ENCODE data around the gene SPRR1A.

The SPRR1A gene, protein sequence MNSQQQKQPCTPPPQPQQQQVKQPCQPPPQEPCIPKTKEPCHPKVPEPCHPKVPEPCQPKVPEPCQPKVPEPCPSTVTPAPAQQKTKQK

DNA sequence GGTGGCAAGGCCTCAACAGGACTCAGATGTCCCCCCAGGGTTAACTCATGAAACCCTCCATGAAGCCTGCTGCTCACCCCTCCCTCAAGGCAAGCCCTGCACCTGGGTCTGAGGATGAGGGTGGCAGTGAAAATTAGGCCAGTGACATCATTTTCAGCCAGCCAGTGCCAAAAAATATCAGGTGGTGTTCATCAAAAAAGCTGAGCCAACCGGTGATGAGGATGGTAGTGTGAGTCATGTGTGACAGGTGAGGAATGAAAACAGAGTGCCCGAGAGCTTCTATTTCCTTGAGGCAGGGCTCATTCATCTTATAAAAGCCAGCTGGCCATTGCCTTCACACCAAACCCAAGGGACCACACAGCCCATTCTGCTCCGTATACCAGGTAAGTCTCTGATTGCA is at the start of gene SPRR1A:
Gene SPRR1A (plus strand): TSS at position 339 of the 400 bp plus-strand sequence. CDS start 1,150 bp downstream, outside the sequence.
- Mint-ChIP-seq H3K9me3 (no peaks in the 10 kb centered on the region), H3K4me1 (no peaks in the 10 kb centered on the region), H3K36me3 (no peaks in the 10 kb centered on the region), H3K27me3 (peaks cover 52 to 56% of the 10 kb centered on the region in 2 donors), H3K4me3 (no peak within 1 kb of the TSS), H3K27ac (no peak within 1 kb of the TSS)
- DNase-seq (no peak), ATAC-seq (replicated peaks) (no peak)

DNA sequence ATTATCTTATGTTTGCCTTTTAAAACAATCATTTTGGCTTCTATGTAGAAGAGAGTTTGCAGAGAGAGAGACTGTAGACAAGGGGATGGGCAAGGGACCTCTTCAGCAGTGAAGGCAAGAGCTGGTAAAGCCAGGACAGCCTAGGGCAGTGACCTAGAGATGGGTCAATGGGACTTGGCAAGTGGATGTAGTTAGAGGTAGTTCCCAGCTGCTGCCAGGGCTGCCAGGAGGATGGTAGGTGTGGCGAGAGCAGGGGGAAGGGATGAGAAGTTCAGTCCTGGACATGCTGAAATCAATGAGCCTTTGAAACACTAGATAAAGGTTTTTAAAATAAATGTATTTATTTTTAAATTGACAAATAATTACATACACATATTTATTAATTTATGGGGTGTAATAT is 43.3 kb upstream of the SPRR1A start:
- no peaks in the 10 kb centered on the region for H3K36me3 Mint-ChIP-seq
- H3K4me1 Mint-ChIP-seq: no peaks in the 10 kb centered on the region
- H3K9me3 Mint-ChIP-seq: no peaks in the 10 kb centered on the region
- no peak overlapping the region for H3K4me3 Mint-ChIP-seq
- H3K27me3 Mint-ChIP-seq: peaks cover 11 to 19% of the 10 kb centered on the region in 2 donors
- no peak overlapping the region for H3K27ac Mint-ChIP-seq
- DNase-seq: no peak
- ATAC-seq (replicated peaks): no peak

DNA sequence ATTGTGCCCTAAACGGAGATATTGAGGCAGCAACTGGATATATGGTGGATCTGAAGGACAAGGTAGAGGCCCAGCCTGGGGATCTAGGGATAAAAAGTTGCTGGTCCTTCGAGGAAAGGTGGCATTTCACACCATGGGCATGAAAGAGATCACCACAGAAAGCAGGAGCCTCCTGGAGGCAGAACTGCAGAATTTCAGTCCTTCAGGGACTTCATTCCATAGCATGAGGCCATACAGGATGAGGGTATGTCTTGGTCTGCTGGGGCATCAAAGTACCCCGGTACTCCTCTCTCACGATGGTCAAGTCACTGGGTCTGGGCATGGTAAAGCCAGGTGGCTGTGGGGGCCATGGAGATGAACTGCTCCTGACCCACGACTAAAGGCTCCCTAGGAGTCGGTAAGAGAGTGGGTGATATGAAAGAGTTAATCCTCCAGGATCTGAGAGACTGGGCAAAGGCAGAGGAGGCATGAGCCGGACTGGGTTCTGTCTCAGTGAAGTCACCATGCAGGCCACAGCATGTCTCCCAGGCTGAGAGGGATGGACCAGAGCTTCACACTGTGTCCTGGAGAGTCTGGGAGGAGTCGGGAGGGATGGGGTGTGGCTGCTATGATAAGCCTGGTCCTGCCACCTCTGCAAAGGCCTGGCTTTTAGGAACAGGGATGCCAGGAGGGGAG is 42.7 kb upstream of the SPRR1A start:
- ATAC-seq (replicated peaks) (no peak), DNase-seq (no peak)
- Mint-ChIP-seq H3K4me3 (no peak overlapping the region), H3K36me3 (no peaks in the 10 kb centered on the region), H3K4me1 (no peaks in the 10 kb centered on the region), H3K27me3 (peaks cover 11 to 15% of the 10 kb centered on the region in 2 donors), H3K27ac (no peak overlapping the region), H3K9me3 (no peaks in the 10 kb centered on the region)

DNA sequence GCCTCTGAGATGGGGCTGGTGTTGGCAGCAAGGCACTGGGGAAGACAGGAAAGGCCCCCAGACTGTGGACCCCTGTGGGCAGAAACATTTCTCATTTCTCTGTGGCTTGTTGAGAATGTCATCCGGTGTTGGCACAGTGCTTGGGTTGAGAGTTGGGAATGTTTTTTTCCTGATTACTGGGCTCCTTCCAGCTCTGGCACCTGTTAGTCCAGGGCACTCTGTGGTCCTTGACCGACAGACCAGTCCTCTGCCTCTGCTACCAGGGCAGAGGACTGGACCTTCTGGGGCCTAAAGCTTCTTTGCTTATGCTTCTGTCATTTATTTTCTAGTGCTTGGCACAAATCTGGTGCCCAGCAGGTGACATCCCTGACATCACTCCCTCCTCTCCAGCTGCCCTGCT is 41.7 kb upstream of the SPRR1A start:
- H3K9me3 Mint-ChIP-seq: no peaks in the 10 kb centered on the region
- ATAC-seq (replicated peaks): no peak
- no peak for DNase-seq
- no peak overlapping the region for H3K4me3 Mint-ChIP-seq
- H3K27ac Mint-ChIP-seq: no peak overlapping the region
- H3K36me3 Mint-ChIP-seq: no peaks in the 10 kb centered on the region
- H3K4me1 Mint-ChIP-seq: no peaks in the 10 kb centered on the region
- peaks cover 18 to 19% of the 10 kb centered on the region in 2 donors for H3K27me3 Mint-ChIP-seq

DNA sequence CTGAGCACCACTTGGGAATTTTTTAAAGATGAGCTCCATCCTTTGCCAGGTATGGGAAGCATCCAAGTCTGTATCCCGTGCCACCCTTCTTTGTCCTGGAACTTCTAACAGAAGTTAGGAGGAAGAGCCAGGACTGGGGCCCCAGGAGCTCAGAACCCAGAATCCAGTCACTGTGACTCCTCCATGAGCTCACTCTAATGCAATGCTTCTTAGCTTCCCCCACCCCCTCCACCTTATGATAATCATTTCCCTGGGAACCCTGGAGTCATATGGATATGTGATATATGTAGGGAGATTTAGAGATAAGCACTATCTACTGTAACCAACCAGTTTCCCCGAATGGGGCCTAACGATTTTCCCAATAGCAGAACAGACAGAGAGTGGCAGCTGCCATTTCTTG is 37.6 kb upstream of the SPRR1A start:
- H3K9me3 Mint-ChIP-seq: no peaks in the 10 kb centered on the region
- no peaks in the 10 kb centered on the region for H3K36me3 Mint-ChIP-seq
- no peak for ATAC-seq (replicated peaks)
- H3K4me3 Mint-ChIP-seq: no peak overlapping the region
- H3K27me3 Mint-ChIP-seq: peaks cover 17 to 23% of the 10 kb centered on the region in 2 donors
- no peak for DNase-seq
- H3K4me1 Mint-ChIP-seq: no peaks in the 10 kb centered on the region
- H3K27ac Mint-ChIP-seq: no peak overlapping the region

DNA sequence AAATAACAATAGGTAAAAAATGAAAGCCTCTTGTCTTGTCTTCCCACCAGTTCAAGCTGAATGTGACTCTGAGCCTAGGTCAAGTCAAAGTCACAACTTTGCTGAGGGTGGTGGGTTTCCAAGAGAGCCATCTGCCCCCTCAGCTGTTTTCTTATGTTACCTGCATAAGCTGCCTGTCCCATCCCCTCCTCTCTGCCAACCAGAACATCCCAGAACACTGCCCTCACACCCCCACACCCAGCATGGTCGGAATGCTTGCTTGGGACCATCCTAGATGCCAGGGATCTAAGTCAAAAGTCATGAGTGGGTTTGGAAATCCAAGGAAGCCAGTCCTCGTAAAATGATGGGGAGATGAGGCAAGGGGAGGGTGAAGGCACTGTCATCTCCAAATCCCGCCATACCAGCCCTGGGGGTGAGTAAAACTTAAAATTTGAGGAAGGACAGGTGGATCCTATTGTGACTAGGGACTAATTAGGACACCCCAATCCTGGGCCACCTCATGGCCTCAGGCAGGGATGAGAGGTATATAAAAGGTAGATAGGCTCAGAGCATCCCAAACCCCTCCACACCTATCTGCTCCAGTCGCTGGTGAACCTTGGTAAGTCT is 37.1 kb upstream of the SPRR1A start, which contains the start of gene SPRR5:
Gene SPRR5 (plus strand): TSS at position 556 of the 606 bp plus-strand sequence. CDS start 1,349 bp downstream, outside the sequence.
- H3K4me1 Mint-ChIP-seq: no peaks in the 10 kb centered on the region
- H3K4me3 Mint-ChIP-seq: no peak within 1 kb of the TSS
- H3K9me3 Mint-ChIP-seq: no peaks in the 10 kb centered on the region
- H3K27me3 Mint-ChIP-seq: peaks cover 15 to 28% of the 10 kb centered on the region in 2 donors
- ATAC-seq (replicated peaks) (no peak), DNase-seq (no peak)
- H3K36me3 Mint-ChIP-seq: no peaks in the 10 kb centered on the region
- no peak within 1 kb of the TSS for H3K27ac Mint-ChIP-seq

DNA sequence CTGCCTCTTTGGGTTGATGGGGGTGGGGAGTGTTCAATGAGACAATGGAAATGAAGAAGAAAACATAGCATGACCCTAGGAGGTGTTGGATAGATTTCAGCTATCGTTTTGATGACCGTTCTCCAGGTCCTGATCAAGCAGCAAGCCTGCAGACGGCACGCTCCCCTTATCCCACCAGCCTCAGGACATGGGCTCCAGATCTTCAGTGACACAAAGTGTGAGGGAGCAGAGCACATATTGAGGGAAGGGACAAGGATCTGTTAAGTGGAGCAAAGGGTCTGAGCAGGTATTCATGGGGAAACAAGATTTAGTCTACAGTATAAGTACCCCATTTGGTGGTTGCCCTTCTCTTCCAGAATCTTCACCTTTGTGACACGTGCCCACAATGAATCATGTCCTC is 32.2 kb upstream of the SPRR1A start:
- H3K9me3 Mint-ChIP-seq: no peaks in the 10 kb centered on the region
- no peak overlapping the region for H3K4me3 Mint-ChIP-seq

DNA sequence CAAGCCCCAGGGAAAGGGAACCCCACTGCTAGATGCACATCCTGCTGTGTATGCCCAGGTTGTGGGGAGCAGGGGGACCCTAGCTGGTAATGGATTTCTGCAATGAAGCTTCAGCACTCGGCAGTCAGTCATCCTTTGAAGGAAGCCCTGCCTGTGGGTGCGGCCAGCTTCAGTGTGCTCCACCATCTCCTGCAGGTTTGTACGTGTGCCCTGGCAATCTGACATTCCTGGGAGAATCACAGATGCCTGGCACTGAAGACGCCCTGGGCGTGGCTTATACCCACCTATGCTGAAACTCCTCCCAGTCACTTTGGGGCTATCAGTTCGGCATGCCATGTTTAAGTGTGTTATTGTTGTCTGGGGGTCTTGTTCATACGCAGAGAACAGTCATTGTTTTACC is 30.1 kb upstream of the SPRR1A start:
- no peak for DNase-seq
- no peak overlapping the region for H3K4me3 Mint-ChIP-seq
- no peak for ATAC-seq (replicated peaks)
- peaks cover 10 to 27% of the 10 kb centered on the region in 2 donors for H3K27me3 Mint-ChIP-seq
- no peaks in the 10 kb centered on the region for H3K36me3 Mint-ChIP-seq
- H3K9me3 Mint-ChIP-seq: no peaks in the 10 kb centered on the region
- no peaks in the 10 kb centered on the region for H3K4me1 Mint-ChIP-seq
- H3K27ac Mint-ChIP-seq: no peak overlapping the region

More for the DNA sequence above, 32.2 kb upstream of the SPRR1A start:
- ATAC-seq (replicated peaks) (no peak), DNase-seq (no peak)
- H3K36me3 Mint-ChIP-seq: no peaks in the 10 kb centered on the region
- H3K4me1 Mint-ChIP-seq: no peaks in the 10 kb centered on the region
- H3K27ac Mint-ChIP-seq: no peak overlapping the region
- H3K27me3 Mint-ChIP-seq: peaks cover 18 to 32% of the 10 kb centered on the region in 2 donors

DNA sequence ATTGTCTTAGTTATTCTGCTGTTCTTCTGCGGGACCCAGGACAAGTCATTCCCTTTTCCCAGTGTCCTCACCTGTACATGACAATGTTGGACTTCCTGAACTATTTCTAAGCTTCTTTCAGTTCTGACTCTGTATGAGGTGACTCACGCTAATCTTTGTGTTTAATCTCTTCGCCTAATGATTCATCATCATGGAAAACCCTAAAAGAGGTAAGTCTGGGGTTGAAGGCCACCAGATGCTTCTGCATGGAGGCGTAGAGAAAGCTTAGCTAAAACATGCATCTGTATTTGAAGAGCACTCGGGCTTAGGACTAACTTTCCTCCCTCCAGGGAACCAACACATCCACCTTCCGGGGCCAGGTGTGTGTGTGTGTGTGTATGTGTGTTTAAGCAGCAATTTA is 29.4 kb upstream of the SPRR1A start:
- no peak for DNase-seq

DNA sequence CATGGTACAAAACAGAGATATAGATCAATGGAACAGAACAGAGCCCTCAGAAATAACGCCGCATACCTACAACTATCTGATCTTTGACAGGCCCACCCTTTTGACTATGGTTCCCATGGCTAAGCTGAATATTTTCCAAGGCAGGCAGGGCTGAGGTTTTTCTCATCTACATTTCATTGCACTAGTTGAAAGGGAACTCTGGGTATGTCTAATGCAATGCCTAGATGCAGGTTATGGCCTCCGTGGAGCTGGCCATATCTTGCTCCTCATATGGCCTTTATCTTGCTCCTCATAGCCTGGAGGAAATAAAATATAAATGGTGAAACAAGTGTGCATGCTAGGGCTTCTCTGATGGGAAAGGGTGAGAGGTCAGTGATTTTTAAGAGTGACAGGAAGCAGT is 26.3 kb upstream of the SPRR1A start:
- Mint-ChIP-seq H3K27ac (no peak overlapping the region), H3K36me3 (no peaks in the 10 kb centered on the region), H3K4me1 (peaks cover 8 to 10% of the 10 kb centered on the region in 2 donors), H3K9me3 (no peaks in the 10 kb centered on the region), H3K27me3 (peaks cover 17% of the 10 kb centered on the region in 2 donors), H3K4me3 (no peak overlapping the region)
- ATAC-seq (replicated peaks) (no peak), DNase-seq (no peak)

More for the DNA sequence above, 29.4 kb upstream of the SPRR1A start:
- Mint-ChIP-seq H3K4me1 (no peaks in the 10 kb centered on the region), H3K4me3 (no peak overlapping the region), H3K36me3 (no peaks in the 10 kb centered on the region), H3K27me3 (peaks cover 10 to 27% of the 10 kb centered on the region in 2 donors), H3K9me3 (no peaks in the 10 kb centered on the region), H3K27ac (no peak overlapping the region)
- no peak for ATAC-seq (replicated peaks)

DNA sequence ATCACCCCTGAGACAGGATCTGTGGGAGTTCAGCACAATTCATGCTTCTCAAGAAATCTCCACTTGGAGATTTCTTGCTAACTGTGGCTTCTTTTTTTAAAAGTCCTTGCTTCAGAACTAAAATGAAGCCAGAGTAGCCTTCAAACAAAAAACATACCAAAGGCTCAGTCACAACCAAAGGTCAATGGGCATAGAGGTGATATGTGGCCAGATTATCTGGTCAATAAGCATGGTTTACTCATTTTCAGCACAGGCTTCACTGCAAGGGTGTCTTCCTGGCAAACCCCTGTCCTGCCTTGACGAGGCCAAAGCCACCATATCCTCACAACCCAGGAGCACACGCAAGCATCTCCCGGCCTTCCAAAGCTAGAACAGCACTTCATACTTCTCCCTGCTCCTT is 24.6 kb upstream of the SPRR1A start:
- no peak for DNase-seq
- no peaks in the 10 kb centered on the region for H3K36me3 Mint-ChIP-seq
- H3K4me1 Mint-ChIP-seq: peaks cover 8 to 10% of the 10 kb centered on the region in 2 donors
- H3K27ac Mint-ChIP-seq: no peak overlapping the region
- no peak overlapping the region for H3K4me3 Mint-ChIP-seq
- peaks cover 17% of the 10 kb centered on the region in 2 donors for H3K27me3 Mint-ChIP-seq
- ATAC-seq (replicated peaks): no peak
- H3K9me3 Mint-ChIP-seq: no peaks in the 10 kb centered on the region

DNA sequence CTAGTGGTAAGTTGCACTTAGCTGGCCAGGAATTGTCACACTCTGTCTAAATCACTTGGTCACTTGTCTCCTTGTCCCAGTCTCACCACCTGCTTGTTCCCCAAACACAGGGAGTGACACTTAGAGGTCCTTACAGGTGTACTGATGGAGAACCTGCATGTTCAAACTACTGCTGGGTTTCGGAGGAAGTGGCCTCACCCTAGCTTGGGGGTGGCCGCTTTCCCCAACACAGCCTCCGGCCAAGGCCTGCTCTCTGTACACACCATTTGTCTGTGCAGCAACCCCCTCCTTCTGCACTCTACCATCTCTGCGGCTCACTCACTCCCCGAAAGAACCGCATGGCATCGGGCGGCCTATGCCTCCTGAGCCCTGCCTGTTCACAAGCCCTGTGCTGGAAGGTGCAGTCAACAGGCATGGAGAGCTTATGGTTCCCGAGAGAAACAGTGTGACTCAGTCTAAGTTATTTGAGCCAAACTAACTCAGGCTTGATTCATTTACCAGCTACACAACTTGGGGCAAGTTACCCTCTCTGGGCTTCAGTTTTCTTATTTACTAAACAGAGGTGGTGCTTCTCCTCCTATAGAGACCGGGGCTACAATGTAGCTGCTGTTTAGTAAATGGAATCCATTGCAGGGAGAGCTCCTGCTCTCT is 24.0 kb upstream of the SPRR1A start:
- Mint-ChIP-seq H3K4me1 (peaks cover 8 to 10% of the 10 kb centered on the region in 2 donors), H3K9me3 (no peaks in the 10 kb centered on the region), H3K36me3 (no peaks in the 10 kb centered on the region), H3K27ac (no peak overlapping the region), H3K27me3 (peaks cover 18 to 20% of the 10 kb centered on the region in 2 donors), H3K4me3 (no peak overlapping the region)
- ATAC-seq (replicated peaks) (no peak), DNase-seq (no peak)

DNA sequence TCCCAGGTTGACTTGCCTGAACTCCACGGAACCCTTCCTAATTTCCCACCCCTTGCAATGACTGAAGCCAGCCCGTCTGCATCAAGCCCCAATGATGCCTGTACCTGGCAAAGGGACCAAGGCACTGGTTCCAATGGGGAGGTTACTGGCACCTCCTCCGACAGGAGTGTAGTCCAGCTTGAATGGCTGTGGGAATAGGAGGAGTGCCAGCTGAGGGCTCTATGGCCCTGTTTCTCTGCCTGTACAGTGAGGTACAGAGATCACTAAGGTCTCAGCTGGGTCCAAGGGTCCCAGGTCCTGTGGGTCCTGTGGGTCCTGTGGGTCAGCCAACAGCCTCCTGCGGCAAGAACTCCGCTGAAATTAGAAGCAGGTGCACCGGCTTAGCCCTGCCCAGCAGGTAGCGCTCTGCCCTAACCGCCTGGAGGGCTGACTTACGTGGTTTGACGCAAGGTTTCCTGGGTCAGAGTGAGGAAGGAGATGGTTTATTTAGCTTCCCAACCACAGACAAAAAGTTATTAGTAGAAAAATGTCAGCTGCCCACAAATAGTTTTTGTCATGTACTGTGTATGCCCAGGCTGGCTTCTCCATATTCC is 23.3 kb upstream of the SPRR1A start:
- H3K4me3 Mint-ChIP-seq: no peak overlapping the region
- DNase-seq (no peak), ATAC-seq (replicated peaks) (peak; percentile 49 to 67)
- no peaks in the 10 kb centered on the region for H3K36me3 Mint-ChIP-seq
- H3K9me3 Mint-ChIP-seq: no peaks in the 10 kb centered on the region
- H3K27ac Mint-ChIP-seq: no peak overlapping the region
- H3K4me1 Mint-ChIP-seq: peaks cover 8 to 10% of the 10 kb centered on the region in 2 donors
- H3K27me3 Mint-ChIP-seq: peaks cover 25 to 26% of the 10 kb centered on the region in 2 donors

DNA sequence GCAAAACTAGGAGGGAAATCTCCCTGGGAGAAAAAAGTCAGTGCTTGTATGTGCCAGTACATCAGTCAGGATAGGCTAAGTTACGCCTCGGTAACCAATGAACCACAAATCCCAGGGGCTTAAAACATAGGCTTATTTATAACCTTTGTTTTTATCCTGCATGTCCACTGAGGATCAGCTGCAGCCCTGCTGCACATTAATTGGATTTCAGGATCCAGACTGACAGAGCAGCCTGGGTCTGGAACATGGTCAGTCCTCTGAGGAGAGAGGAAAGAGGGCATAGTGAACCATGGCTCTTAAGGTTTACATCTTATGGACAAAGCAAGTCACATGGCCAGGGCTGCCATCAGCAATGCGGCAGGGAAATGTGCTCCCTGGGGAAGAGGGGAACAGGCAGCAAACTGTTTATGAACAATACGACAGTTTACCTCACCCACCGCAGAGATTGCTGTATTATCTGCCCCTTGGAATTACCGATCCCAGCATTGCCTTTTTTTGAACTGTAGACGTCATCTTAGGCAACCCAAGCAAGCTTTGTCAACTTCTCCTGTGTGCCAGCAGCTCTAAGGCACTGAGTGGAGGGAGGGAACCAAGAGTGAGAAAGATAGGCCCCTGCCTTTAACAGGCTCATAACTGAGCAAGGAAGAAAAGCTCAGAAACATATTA is 22.5 kb upstream of the SPRR1A start:
- H3K4me1 Mint-ChIP-seq: peaks cover 8 to 10% of the 10 kb centered on the region in 2 donors
- no peak overlapping the region for H3K4me3 Mint-ChIP-seq
- H3K36me3 Mint-ChIP-seq: no peaks in the 10 kb centered on the region
- no peak overlapping the region for H3K27ac Mint-ChIP-seq
- H3K9me3 Mint-ChIP-seq: no peaks in the 10 kb centered on the region
- ATAC-seq (replicated peaks): peak; percentile 16 to 19
- peaks cover 29 to 31% of the 10 kb centered on the region in 2 donors for H3K27me3 Mint-ChIP-seq
- no peak for DNase-seq
